GM21576 (cell line): ENCODE data around the gene PPARD.

Source experiments
- ATAC-seq: cut with Tn5 transposase; IDR thresholded peaks from one replicate; pipeline ENCODE4 v1.9.1; 2021; ENCODE audit warnings: mild to moderate bottlenecking, moderate library complexity; ENCODE audit not compliant: unreplicated experiment

The PPARD gene

DNA sequence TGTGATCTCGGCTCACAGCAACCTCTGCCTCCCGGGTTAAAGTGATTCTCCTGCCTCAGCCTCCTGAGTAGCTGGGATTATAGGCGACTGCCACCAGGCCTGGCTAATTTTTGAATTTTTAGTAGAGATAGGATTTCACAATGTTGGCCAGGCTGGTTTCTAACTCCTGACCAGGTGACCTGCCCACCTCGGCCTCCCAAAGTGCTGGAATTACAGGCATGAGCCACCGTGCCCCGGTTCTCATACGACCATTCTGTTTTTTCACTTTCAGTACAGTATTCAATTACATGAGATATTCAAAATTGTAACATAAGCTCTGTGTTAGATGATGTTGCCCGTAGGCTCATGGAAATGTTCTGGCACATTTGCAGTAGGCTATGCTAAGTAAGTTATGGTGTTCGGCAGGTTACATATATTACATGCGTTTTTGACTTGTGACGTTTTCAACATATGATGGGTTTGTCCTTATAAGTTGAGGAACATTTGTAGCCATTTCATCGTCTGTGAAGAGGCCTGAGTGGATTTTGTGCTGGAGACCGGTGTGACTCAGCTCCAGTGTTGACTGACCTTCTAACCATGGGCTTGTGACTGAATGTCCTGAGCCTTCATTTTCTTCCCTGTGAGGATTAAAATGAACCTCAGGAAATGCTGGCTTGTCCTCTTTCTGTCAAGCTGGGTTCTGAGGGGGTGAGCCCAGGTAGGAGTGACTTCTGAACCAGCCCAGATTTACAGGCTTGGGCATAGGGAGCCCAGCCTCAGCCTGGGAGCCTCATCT lies 12.2 kb downstream of the PPARD start:
- ATAC-seq = no peak

DNA sequence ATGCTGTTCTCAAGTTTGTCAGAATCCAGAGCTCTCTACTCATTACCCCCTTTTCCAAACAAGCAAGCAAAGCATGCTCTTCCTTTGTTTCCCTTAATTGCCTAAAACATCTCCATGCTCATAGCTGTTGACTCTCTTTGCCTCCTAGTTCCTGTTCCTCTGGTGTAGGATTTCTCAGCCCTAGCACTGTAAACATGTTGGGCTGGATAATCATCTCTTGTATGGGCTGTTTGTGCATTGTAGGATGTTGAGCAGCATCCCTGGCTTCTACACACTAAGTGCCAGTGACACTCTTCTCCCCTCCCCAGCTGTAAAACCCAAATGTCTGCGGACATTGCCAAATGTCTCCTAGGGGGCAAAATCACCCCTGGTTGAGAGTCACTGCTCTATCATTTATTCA lies 14.0 kb downstream of the PPARD start:
- ATAC-seq = no peak

DNA sequence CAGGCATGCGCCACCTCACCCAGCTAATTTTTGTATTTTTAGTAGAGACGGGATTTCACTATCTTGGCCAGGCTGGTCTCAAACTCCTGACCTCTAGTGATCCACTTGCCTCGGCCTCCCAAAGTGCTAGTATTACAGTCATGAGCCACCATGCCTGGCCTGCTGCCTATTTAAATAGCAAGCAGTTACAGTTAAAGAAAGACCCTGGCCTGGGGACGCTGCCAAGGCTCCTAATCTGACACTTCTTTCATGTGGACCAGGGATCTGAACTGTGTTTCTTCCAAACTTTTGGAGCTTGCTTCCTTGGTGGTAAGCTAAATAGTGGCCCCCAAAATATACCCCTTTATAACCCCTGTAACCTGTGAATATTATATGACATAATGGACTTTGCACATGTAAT lies 15.3 kb downstream of the PPARD start:
- no peak for ATAC-seq

DNA sequence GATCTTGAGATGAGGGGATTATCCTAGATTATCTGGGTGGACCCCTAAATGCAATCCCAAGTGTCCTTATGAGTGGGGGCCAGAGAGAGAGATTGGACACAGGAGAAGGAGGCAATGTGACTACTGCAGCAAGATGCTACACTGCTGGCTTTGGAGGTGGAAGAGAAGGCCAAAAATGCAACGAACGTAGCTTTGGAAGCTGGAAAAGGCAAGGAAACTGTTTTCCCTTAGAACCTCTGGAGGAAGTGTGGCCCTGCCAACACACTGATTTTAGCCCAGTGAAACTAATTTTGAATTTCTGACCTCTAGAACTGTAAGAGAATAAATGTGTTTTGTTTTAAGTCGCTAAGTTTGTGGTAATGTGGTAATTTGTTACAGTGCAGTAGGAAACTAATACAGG lies 15.7 kb downstream of the PPARD start:
- no peak for ATAC-seq

DNA sequence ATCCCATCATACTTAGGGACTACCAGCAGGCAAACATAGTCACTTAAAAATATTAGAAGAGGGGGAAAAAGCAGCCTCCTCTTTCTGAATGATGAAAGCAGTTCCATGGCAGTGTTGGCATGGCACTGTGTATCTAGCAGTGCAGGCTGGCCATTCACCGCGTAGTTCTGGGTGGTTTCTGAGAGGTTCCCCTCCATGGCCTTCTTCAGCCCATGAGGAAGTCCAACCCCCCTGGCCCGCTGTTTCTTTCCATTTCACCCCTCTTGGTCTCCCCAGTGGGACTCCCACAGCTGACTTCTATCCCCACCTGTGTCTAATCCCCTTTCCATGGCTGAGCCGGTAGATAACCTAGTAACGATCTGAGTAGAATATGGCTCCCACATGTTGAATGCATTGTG lies 17.0 kb downstream of the PPARD start:
- no peak for ATAC-seq

DNA sequence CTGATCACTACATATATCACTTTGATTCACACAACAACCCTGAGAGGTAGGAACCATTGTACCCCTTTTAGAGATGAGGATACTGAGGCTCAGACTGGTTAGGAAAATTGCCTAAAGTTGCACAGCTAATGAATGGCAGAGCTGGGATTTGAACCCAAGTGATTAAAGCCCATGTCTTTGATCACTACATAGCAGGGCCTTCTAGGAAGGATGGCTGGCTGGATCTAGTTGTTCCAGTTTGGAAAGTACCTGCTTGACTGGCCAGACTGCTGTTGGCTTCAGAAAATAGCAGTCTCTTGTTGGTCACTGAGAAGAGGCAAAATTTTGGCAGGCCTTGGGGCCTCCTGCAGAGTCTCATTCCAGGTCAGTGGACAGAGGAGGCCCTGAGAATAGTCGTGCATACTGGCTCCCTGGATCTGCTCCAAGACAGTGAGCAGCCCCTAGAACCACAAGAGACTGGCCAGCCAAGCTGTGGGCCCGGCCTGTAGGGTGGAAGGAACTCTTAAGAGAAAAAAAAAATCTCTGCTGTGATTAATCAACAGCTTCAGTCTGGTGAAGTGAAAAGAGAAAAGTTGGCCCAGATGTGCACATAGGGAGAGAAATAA lies 17.5 kb downstream of the PPARD start:
- ATAC-seq = no peak

DNA sequence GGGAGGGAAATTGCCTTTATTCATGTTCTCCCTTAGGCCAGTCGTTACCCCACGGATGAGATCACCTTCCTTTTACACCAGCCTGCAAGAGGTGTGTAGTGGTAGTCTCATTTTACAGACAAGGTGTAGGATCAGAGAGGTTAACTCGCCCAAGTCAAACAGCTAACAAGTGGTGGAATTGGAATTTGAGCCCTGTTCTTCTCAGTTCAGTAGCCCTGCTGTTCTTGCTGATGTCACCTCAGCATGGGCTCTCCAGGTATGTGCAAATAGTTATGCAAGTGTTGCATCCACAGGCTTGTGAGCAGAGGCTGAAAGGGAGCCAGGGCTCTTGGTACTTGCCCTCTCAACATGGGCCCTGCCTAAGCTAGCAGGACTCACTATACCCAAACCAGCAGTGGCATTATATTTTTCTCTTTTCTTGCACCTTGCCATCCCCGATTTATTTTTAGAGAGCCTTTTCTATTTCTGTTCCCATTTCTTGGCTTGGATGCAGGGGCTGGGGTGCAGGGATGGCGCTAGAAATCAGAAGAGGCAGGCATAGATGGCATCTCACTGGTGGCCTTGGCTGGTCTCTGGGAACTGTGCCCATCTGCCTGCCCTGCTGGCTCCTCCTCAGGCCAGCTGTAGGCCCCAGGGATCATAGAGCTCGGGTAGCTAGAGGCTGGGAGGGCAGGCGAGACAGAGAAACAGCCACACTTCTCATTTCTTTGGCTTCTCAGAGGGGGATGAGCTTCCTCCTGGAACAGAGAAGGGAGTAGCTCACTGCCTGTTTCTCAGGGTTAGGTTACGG lies 18.2 kb downstream of the PPARD start:
- ATAC-seq = no peak

DNA sequence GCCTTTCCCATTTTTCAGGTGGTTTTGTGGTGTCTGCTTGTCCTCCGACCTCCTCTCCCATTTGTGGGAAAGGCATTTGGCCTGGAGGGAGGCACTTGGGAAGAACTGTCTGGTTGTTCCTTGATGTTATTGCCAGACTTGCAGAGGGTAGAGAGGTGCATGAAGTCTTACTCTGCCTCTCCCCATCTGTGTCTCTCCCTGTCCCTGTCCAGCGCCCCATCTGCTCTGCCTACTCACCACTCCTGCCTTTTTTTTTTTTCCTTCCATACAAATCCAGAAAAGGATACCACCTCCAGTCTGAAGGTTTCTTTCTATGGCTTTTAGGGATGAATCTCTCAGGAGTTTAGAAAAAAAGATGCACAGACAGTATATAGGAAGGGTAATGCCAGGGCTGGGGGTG lies 19.8 kb downstream of the PPARD start:
- ATAC-seq = no peak

DNA sequence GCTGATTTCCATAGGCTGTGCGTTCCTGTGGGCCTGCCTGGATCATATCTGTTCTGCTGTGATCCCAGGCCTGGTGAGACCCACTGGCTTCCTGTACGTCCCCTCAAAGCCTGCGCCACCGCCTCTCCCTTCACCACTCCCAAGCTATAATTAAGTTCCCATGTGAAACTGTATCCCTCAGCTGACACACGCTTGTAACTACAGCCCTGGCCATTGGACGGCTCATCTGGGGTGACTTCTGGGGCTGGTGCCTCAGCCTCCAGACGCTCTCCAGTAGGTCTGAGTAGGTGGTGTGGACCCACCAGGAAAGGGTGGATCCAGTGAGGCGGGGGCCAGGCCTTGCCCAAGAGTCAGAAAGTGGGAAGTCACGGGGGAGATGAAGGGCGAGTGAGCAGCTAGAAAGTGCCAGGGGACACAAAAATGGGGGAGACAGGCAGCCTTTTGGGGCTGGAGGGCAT lies 21.0 kb downstream of the PPARD start:
- no peak for ATAC-seq

DNA sequence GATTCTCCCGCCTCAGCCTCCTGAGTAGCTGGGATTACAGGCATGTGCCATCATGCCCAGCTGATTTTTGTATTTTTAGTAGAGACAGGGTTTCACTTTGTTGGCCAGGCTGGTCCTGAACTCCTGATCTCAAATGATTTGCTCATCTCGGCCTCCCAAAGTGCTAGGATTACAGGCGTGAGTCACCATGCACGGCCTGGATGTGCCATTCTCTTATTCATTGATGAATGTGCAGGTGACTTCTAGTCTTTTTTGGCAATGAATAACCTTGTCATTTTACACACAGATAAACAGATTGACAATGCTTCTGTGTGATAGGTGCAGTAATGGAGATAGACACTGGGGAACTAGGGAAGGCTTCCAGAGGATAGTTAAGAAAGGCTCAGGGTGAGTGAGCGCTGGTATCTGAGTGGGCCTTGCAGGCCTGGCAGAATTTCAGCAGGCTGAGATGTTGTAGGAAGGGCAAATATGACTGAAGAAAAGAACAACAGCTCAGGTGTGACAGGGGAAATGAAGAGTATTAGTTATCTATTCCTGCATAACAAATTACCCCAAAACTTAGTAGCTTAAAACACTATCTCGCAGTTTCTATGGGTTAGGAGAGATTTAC lies 23.3 kb downstream of the PPARD start:
- no peak for ATAC-seq

DNA sequence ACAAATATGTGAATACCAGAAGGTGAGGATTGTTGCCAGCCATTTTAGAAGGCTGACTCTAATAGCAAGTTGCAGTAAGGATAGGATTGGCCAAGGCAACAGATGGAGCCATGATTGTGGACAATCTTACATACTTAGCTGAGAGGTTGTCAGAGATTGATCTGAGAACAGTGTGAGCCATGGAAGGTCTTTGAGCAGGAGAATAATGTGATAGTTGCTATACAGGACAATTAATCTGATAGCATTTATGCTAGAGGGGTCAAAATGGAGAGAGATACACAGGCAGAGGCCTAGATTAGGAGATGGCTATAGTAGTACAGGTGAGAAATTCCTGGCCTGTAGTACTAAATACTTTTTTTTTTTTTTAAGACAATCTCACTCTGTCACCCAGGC lies 23.8 kb downstream of the PPARD start:
- ATAC-seq = no peak

DNA sequence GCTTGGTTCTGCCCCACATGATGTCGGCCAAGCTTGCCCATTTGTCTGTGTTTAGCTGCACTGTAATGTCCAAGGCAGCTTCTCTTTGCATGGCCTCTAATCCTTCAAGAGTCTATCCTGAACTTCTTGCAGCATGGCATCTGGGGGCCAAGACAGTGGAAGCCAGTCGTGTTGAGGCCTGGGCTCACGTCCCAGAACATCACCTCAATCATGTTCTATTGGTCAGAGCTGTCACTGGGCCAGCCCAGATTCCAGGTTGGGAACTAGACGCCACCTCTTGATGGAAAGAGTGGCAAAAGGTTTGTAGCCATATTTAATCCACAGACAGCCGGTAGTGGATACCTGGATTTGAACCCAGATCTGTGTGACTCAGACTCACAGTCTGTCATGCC lies 25.3 kb downstream of the PPARD start:
- ATAC-seq = no peak

DNA sequence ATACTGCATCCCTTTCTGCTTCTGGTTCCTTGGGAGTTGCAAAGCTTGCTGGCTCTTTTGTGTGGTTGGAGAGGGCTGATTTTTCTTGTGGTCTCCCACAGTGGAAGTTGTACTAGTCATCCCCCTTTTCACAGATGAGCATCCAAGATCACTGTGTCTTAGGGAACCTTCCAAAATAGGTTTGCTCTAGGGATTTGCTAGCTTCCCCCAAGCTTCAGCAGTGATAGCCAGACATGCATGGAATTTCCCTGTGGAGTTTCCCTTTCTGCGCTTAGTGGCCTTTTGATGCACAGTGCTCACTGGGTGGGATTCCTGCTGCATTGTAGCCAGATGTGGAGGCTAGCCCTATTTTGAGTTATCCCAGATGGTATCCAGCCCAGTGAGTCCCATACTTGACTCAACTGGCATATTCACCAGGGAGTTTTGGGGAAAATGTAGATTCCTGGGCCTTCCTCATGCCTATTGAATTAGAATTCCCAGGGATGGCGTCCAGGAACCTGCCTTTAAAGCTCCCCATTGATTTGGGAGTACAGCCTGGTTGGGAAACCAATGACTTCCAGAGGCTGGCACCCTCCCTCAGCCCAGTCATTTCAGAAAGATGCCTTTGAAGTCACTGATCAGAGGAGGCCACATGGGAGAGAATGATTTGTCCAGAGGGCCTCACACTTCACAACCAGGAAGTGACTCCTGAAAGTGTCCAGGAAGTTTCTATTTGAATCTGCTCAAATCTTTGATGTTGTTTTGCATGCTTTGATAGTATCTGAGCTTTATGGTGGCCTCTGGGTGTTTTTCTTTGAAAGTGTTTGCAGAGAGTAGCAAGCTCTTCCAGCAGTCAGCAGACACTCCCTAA lies 25.9 kb downstream of the PPARD start:
- no peak for ATAC-seq

DNA sequence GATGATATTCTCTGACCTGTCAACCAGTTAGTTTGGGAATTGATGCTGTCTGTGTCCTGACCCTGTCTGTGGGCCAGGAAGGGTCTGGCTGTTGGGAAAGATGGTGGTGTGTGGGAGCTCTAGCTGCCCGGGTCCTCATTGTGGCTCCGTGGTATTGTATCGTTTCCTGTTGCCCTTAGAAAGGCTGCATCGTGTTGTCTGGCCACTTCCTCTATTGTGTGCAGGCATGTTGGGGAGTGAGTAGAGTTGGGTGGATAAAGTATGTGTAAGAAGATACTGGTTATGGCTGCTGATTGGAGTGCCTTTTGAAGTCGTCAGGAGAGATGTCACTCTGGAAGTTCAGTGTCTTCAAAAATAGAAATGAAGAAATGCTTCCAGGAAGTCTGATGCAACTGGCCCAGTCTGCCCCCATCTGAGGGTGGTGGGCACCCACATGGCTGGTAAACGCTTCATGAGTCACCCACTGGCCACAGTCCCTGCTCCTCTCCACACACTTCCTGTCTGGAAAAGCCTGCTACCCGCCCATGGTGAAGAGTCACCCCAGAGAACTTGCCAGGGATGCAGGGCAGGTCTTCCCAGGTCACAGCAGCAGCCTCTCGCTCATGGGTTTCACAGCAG lies 27.9 kb downstream of the PPARD start:
- ATAC-seq = no peak

DNA sequence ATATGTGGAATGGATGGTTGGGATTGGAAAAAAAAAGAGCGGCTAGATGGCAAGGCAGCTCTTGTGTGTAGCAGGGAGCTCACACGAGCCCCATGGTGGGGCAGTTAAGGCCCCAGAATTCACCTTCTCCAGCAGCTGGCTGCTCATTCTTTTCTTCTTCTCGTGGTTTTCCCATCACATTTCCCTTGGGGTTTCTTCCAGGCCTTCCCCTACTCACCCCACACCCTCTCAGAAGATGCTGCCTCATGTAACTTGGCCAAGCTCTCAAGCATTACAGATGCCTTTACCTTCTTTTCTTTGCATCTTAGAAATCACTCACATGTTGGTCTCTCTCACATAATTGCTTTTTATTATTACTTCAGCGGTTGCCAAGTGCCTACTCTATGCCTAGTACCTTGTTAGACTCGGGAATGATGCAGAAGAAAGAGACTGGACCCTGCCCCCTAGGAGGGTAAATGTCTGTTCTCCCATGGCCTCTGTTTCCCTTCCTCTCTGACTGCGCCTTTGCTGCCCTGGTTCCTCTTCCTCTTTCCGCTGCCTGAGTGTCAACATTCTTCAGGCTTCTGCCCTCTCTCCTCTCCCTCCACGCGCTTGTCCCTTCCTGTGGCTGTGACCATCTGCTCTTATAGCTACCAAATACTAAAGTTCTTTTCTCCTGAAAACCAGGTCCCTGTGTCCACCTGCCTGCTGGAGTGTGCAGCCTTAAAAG lies 28.6 kb downstream of the PPARD start:
- ATAC-seq = no peak

DNA sequence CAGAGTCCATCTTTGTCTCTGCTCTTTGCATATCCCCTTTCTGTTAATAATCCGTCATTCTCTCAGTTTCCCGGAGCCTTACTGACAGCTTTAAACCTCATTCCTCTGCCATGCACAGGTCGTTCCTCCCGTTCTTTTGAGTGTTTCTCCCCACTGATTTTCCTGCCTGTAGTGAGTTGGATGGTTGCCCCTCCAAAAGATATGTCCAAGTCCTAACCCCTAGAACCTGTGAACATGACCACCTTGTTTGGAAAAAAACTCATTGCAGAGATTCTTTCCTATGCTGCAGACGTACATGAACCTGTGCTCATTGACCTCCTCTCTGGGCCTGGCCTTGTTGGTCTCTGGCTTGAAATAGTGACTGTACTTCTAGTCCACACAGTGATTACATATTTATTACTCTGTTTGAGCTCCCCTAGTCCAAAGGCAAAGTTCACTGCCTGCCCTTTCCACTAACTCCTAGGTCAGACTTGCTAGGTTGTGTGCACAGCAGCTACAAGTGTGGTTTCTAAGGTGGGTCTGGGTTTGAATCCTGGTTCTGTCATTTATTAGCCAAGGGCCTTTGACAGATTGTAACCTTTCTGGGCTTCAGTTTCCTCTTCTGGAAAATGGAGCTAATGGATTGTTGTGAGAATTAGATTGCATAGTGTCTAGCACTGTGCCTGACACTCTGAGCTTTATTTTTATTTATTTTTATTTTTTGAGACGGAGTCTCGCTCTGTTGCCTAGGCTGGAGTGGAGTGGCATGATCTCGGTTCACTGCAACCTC lies 29.3 kb downstream of the PPARD start:
- ATAC-seq = no peak

DNA sequence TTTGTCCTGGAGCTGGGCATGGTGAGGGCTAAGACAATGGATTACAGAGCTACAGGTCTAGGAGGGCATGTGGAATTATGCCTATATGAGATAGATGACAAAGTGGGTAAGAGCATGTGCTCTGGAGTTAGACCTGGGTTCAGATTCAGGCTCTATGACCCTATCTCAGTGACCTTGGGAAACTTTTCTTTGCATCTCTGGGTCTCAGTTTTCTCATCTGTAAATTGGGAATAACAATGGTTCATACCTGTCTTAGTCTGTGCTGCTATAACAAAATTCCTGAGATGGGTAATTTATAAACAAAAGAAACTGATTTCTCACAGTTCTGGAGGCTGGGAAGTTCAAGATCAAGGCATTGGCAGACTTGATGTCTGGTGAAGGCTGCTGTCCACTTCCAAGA lies 30.3 kb downstream of the PPARD start:
- ATAC-seq = no peak

DNA sequence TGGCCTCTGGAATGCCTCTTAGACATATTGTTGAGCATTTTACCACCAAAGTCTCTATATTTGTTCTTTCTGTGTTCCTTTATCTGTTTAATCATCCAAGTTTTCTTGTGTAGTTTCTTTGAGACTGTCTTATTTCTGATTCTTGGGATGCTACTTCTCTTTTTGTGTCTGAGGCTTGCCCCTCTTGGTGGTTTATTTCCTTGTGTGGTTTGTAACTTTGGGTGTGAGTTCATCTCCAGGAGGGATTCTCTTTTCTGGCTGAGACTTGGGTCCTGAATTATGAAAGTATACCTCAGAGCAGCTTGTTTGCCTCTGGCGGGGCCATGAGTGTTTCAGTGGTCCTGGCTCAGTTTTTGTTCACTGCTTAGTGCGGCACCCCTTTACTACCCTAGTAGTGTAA lies 33.9 kb downstream of the PPARD start:
- no peak for ATAC-seq

DNA sequence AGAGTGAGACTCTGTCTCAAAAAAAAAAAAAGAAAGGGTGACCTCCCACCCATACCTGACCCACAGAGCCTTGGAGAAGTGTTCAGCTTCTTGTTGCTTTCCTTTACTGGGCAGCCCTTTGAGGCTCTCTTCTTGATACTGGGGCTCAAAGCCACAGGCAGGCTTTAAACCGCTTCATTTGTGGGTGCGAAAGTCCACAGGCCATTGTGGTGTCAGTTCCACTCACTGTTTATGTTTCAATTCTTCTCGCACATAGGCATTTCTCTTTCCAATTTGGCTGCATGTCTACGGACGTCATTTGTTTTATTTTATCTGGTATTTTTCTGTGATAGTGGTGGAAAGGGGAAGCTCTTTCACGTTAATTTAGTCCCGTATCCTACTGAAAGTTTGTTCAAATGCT lies 34.6 kb downstream of the PPARD start:
- ATAC-seq = no peak
